GM19240 (cell line): ENCODE measurements around the gene ZIC4.

Experiments
- DNase-seq: peaks from one replicate; pipeline ENCODE4 v3.0.0; 2011; ENCODE audit warnings: low spot score; ENCODE audit not compliant: insufficient read length

Gene ZIC4

GRCh38 chr3:147356145-147356908 lies 50.0 kb downstream of the ZIC4 start:
- DNase-seq: no peak

- DNase-seq: no peak
Observed at GRCh38 chr3:147355753-147356090, 50.6 kb downstream of the ZIC4 start.

GRCh38 chr3:147355084-147355752 lies 51.1 kb downstream of the ZIC4 start:
- DNase-seq: no peak

- DNase-seq: no peak
Observed at GRCh38 chr3:147354623-147355022, 51.7 kb downstream of the ZIC4 start.

- no peak for DNase-seq
Observed at GRCh38 chr3:147351301-147351700, 55.0 kb downstream of the ZIC4 start.

GRCh38 chr3:147348976-147349375 lies 57.4 kb downstream of the ZIC4 start:
- DNase-seq: no peak

- no peak for DNase-seq
Observed at GRCh38 chr3:147343926-147344325, 62.4 kb downstream of the ZIC4 start.

GRCh38 chr3:147341727-147342126 lies 64.6 kb downstream of the ZIC4 start:
- no peak for DNase-seq

GRCh38 chr3:147336543-147337278 lies 69.6 kb downstream of the ZIC4 start:
- DNase-seq: no peak
